ENCODE results near the gene MED15.
"Not testable (repeated sequence)": the region's sequence is repeated elsewhere in the genome, so short reads cannot be mapped to it uniquely, and the experiment has no call there.

Gene MED15

DNA sequence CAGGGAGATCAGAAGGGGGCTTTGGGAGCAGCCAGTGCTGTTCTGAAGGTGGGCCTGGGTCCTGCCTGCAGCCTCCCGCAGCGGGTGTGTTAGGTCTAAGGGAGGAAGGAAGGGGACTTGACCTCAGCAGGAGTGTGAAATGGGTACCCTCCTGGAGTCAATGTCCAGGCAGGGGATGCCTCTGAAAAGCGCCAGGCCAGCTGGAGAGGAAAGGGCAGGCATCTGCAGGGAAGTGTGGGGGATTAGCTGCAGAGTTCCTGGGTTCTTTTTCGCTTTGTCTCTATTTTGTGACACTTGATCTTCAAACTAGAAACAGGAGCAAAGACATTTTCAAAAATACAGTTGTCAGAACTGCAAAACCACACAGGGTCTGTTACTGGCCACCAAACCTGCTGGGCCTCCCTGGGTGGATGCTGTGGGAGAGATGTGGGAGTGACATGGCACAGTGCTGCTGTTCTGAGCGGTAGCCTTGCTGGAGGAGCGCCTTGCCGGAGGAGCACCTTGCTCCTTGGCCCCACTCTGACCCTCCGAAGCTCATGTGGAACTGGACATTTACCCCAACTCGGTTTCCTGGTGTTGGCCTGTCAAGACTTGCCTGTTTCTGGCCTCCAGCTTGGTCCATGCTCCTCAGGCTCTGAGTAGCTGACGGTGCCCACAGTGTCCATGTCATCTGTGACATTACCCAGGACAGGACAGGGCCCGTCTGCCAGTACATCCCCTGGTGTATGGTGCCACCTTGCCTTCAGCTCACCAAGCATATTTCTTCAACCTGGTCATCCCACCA lies 25.9 kb downstream of the MED15 start:
- no peak for DNase-seq

DNA sequence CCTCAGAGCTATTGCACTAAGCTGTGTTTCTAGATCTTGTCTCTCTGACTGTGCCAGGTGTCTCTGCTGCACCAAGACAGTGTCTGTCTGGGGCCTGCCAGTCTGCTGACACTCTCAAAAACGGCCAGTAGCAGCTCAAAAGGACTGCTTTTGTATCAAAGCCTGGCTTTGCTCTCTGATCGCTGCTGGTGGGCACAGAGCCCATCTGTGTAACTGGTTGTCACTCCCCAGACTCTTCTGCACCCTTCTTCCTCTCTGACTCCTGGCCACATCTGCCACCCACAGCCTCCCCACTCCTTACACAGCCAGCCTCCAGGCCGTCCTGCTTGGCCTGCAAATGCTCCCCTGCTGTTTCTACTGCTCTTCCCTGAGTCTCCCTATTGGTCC lies 26.5 kb downstream of the MED15 start:
- DNase-seq, result no peak

DNA sequence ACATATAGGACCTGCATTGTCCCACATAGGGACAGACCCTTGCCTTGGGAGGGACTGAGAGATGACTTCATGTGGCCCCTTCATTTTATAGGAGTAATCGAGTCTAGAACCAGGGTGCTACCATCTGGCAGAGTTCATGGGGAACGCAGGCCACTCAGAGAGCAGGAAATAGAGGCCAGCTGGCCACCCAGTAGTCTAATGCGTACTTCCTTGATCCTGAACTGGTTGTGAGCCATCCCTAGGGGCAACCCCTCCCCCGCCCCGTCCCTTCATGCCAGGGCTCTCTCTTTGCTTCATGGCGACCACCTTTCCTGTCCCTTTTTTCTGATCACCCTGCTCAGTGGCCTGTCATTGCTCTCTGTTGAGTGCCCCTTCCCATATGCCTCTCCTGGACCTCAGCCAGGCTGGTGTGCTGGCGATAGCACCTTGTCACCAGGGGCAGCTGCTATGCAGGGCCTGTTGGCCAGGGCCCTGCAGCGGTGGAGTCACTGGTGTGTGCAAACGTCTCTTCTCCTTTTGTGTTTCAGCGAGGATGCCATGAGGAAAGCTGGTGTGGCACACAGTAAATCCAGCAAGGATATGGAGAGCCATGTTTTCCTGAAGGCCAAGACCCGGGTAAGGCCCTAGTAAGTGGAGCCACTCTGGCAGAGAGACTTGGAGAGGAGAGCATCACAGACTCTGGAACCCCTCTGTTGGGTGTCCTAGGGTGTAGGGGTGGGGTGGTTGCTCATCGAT lies 29.3 kb downstream of the MED15 start:
- no peak for DNase-seq

DNA sequence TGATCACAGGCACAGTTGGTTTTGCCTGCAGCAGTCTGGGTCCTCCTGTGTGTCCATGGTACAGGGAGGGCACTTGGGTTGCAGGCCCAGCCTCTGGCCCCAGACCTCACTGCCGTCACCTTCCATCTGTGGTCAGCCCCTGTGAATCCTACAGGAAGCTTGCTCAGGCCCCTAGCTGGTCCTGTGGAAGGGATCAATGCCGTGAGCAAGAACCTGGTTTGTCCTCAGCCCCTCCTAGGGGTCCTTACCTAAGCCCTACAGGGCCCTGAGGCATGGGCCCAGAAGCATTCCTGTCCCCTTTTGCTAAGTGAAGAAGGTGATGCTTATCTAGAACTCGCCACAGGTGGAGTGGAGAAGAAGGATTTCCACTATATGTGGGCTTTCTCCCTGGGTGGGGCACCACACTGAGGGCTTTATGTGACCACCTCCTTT lies 29.9 kb downstream of the MED15 start:
- DNase-seq, result no peak

DNA sequence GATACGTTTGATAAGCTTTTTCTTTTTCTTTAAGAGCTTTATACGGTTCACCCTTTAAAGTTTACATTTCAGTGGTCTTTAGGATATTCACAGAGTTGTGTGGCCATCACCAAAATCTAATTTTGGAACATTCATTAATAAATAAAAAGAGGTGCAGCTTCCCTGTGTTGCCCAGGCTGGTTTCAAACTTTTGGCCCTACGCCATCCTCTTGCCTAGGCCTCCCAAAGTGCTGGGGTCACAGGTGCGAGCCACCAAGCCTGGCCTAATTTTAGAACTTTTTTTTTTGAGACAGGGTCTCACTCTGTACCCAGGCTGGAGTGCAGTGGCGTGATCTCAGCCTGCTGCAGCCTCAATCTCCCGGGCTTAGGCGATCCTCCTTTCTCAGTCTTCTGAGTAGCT lies 30.6 kb downstream of the MED15 start:
- no peak for DNase-seq

DNA sequence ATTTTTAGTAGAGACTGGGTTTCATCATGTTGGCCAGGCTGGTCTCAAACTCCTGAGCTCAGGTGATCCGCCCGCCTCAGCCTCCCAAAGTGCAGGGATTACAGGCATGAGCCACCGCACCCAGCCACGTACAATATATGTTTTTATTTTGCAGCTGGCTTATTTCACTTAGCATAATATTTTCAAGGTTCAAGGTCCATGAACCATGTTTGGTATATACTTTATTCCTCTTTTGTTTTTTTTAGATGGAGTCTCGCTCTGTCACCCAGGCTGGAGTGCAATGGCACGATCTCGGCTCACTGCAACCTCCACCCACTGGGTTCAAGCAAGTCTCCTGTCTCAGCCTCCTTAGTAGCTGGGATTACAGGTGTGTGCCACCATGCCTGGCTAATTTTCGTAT lies 31.5 kb downstream of the MED15 start:
- DNase-seq, result not testable (repeated sequence)

DNA sequence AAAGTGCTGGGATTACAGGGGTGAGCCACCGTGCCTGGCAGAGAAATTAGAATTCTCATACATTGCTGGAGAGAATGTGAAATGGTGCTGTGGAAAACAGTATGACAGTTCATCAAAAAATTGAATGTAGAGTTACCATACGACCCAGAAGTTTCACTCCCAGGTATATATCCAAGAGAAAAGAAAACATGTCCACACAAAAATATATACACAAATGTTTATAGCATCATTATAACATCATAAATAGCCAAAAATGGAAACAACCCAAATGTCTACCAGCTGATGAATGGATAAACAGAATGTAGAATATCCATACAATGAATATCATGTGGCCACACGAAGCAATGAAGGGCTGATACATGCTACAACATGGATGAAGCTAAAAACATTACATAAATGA lies 34.6 kb downstream of the MED15 start:
- DNase-seq, result no peak

DNA sequence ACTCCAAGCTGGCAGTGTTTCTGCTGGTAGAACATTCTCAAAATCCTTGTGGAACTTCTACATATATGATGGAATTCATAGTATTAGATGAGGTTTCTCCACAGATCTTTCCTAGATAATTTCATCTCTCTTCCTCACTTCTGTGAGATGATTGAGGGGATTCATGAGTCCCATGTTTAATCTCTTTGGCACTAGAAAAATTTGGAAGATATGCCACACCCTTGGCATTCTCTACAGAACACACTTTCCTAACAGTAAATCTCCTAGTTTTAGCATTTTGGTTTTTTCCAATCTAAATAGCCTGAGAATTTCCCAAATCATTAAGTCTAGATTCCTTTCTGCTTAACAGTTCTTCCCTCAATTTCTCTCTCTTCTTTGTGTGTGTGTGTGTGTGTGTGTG lies 35.3 kb downstream of the MED15 start:
- no peak for DNase-seq

DNA sequence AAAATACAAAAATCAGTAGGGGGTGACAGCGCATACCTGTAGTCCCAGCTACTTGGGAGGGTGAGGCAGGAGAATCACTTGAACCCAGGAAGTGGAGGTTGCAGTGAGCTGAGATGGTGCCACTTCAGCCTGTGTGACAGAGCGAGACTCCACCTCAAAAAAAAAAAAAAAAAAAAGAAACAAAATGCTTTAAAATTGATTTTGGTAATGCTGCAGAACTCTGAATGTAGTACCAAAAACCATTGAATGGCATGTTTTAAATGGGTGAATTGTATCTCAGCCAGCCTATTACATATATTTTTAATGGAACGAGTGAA lies 37.9 kb downstream of the MED15 start:
- DNase-seq, result not testable (repeated sequence)

DNA sequence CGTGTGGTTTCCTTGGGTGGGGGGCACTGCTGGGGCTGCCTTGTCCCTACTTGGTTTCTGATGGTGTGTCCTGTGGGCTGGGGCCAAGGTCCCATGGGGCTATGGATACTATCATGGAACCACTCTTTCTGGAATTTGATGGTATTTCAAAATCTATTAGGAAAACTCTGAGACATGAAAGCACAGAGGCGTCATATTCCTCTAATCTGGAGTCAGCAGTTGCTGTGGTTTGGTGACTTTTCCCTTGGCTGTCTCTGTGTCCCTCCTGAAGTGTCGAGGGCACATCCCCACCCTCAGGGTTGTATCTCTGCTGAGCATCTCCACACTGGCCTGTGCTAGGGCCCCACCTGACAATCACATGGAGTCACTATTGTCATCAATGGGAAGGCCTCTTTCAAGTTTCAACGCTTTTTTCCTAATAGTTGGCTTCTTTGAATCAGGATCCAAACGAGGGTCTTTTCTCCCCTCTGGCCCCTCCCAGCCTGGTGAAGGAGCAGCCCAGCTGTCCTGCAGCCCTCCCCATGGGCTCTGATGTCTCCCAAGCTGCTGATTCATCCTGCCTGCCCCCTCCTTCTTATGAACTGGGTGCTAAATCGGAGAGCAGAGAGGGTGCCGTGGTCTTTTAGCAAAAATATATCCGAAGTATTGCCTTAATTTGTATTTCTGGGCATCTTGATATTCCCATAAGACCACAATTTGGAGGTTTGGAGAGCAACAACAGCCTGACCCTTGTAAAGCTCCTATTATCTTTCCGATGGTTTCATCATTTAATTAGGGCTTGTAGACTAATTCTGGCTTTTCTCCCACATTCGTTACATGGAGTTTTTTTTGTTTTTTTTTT lies 38.5 kb downstream of the MED15 start:
- DNase-seq, result no peak

DNA sequence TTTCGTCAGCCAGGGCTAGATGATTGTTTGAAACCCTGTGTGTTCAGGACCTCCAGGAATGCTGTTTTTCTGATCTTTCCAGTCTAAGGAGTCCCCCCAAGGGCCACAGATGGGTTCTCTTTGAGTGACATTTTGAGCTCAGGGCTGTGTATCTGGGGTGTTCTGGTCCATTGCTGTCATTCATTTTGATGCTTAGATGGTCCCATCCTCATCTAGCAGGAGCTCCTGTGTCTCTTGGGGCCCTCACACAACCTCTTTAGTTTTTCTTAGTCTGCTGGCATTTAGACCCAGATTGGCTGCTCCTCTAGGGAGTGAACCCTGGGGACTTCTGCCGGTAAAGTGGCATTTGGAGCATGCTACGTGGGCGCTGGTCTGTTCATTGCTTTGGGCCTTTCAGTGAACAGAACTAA lies 39.1 kb downstream of the MED15 start:
- DNase-seq, result no peak

DNA sequence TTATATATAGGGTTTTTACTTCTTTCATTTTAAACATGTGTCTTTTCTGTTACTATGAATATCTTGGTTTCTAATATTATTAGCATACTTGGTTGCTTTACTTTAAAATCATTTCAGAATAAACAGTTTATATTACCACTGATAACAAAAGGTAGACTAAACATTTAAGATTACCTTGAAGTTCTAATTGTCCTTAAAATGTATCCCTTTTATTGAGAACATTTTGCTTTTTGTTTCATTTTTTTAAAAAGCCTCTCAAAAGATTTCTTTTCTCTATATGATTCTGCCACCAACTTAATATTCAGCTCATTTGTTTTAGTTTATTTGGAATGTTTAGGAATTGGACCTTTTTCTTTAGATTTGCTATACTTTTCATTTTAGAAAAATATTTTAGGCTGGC lies 39.6 kb downstream of the MED15 start:
- no peak for DNase-seq

DNA sequence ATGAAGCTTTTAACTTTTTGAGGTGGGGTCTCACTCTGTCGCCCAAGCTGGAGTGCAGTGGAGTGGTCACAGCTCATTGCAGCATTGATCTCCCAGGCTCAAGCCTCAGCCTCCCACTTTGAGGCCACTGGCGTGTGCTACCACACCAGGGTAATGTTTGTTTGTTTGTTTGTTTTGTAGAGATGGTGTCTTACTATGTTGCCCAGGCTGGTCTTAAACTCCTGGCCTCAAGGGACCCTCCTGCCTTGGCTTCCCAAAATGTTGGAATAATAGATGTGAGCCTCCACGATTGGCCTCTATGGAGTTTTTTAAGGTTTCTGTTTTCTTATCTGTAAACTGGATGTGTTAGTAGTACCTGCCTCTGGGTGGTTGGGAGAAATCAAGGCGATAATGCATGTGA lies 41.4 kb downstream of the MED15 start:
- no peak for DNase-seq

DNA sequence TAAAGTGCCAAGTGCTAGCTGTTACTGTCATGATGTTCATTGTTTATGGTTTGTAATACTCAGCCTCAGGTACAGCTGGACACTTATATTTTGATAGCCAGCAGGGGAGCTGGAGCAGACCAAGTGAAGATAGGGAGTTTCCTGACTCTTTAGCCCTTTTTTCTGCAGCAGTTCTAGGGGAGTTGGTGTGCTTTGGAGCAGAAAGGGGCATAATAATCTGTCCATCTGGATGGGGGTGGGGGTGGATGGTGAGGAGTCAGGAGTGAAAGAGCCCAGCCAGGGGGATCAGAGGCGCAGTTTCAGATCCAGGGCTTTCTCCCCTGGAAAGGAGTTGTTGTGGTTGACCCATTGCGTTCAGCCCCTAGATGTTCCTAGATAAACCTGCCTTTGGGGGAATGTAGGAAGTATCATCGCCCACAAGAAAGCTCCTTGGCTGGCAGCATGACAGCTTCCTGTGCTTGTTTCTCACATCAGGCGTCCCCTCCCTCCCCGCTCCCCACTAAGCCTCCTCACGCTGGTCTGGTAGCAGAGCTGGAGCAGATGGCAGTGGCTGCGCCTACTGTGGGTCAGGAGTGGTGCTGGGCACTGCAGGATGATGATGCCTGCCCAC lies 41.9 kb downstream of the MED15 start:
- DNase-seq, result peak; percentile 63

DNA sequence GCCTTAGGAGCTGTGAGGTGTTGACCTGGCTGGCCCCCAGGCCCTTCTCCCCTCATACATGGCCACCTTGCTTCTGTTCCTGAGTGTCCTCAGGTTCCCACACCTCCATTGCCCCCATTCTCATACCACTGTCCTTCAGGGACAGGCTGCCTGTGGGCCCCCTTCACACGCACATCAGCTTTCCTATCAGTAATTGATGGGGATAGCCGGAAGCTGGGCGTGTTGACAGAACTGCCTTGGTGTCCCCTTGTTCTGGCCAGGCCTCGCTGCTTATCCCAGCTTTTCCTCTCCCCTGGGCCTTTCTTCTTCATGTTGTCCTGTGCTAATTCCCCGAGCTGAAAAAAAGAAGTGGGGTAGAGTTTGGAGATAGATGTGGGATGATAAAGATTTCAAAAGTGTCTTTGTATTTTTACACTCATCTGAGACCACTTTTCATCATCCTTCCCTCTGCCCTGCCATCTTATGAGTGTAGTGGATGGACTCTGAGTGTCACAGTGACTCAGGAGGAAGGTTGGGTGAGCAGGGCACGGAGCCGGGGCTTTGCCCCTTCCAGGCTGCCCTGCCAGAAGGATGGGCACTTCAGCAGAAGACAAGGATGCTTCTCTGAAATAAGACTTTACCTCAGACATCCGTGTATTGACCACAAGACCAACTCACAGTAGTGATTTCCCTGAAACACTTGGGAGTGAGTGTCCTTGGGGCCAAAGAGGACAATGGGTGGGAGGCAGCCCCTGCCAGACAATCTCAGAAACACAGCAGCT lies 42.8 kb downstream of the MED15 start:
- DNase-seq, result no peak

DNA sequence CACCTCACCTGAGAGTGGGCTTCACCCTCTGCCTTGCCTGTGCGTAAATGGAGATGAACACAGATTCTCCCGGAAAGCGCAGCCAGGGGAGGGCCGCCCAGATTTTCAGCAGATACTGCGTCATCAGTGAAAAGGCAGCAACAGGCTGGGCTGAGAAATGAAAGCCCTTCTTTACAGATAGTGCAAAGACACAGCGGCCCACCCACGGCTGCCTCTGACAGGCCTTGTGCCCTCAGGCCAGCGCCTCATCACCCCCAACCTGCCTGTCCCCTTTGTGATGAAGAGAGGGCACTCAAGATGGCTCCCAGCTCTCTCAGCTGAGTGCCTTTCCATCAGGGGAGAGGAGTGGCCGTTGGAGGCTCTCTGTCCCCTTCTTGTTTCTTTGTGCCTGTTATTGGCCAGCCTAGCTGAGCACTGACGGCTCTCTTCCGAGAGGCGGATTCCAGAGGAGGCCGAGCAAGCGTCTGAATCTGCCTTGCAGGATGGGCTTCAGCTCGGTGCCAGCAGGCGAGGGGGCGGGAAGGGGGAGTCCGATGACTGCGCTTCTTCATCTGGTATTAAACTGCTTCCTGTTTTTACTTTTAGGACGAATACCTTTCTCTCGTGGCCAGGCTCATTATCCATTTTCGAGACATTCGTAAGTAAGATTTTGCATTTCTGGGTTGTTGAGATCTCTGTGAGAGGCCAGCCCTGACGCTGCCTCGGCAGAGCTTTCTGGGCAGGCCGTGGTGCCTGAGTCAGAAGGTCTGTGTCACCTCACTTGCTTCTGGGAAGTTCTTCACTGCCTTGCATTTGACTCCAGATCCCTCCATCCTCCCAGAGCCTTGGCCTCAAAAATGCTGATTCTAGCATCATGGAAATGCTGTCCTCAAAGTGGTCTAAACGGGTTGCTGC lies 43.7 kb downstream of the MED15 start:
- peak; percentile 76 for DNase-seq

DNA sequence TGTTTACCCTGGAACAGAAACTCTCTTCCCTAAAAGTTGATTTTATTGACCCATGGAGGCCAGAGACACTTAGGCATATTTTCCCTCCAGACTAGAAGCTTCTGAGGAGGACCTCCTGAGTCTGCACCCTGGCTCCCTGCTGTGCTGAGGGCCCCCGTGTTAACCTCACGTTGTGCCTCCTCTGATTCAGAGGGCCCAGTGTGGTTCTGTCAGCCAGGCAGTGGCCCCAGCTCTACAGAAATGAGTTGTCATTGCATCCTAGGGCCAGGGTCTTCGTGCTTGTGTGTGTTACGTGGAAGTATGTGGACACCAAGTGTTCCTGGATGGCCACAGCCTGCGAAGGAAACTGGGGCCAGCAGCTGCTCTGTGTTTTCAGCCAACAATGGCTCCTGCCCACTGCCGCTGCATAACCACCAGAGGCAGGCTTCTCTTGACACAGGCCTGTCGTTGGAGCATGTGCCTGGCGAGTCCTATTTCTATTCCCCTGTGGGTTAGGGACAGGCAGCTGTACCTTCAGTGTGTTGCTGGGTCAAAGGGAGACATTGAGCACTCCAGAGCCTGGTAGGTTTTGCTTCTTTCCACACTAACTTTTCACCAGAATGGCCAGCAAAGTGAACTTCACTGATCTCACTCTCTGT lies 44.5 kb downstream of the MED15 start:
- peak; percentile 80 for DNase-seq

DNA sequence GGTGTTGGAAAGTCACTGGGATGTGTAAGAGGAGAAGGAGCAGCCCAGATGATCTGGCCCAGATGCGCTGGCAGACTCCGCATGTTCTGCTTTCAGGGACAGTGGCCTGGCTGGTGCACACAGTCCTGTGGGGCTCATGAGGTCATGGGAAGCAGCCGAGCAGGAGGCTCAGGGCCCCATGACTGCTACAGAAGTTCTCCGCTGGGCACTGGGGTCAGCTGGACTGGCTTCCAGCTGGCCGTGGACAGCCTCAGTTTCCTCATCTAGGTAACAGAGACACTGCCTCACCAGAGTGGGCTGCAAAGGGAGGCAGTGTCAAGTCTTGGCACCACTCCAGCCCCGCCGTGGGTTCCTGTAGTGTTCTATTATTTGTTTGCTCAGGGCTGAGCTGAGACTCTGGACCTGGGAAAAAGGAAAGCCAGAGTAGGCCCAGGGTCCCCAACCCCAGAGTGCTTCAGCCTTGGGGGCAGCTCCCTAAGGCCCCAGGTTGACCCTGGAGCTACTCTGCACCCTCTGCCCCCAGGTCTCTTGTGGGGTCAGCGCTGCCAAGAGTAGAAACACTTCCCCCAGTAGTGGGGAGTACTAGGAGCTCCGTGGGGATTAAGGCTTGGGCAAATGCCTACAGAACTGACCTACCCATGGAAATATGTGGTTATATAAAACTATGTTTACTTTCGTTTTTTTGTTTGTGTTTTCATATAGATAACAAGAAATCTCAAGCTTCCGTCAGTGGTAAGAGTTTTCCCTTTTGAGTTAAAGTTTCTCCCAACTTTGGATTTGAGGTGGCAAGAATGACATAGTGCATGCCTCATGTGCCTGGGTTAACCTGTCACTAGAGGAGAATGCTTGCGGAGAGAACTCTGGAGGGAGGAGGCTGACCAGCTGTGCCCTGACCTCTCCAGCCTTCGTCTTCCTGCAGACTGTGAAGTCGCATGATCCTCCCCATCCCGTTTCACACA lies 45.3 kb downstream of the MED15 start:
- DNase-seq, result no peak

DNA sequence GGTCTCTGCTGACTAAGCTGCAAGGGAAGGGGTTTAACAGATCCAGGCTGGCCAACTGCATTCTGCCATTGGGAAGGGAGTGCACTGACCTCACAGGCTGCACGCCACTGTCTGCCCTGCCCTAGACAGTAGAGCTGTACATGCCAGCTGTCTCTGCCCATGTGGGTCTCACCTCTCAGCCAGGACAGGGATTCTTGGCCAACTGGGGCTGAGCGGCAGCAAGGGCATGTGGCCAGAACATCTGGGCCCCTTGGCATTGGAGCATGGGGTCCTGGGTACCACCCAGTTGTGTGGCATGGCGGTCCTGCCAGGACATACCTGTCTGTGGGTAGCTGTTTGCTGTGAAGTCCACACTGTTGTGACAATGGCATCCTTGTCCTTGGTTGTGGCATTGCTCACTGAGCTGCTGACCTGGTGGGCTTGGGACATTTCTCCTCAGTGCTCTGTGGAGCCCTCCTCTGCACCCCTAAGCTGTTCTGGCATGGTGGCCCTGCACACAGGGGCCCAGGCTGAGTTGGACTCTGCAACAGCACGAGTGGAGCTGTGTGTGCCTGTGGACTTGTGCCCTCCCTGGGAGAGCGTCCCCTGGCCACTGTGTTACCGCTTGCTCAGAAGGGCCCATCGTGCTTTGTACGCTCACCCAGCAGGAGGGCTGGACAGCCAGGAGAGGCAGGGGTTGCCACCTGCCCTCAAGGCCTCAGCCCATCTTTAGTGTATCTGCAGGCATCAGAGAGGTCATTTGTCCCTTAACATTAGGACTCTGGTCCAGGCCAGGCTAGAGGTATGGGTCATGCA lies 46.7 kb downstream of the MED15 start:
- DNase-seq, result no peak

Data from stimulated activated CD8-positive, alpha-beta memory T cell treated with anti-CD3 and anti-CD28 coated beads, Interleukin-4, amount 100 ng/mL, for 48 hours (primary cell).